OCI-LY7 (cell line): ENCODE measurements around the gene EIF4E3. TPM values are rescaled to one million over a fixed set of nuclear protein-coding genes. Genes with fewer than 3 reads are reported as not detected.

Source experiments
- BruUV-seq: library from RNA; stranded (reverse); fragments of 400-500 nt; replicated peaks from 2 replicates; lab custom pipeline; 2021; lab: Mats Ljungman, UMichigan
- CTCF ChIA-PET: fragments of 300-600 bp; sonication (Branson Sonifier 250); formaldehyde crosslinking; loops from one replicate; lab custom pipeline; 2022; ENCODE audit warnings: antibody characterized with exemption; ENCODE audit not compliant: unreplicated experiment; lab: Charles Lee
- POLR2A ChIA-PET: fragments of 300-600 bp; sonication (Branson Sonifier 250); formaldehyde crosslinking; loops from one replicate; lab custom pipeline; 2022; ENCODE audit warnings: antibody characterized with exemption; lab: Charles Lee
- DNase-seq: peaks from one replicate; pipeline ENCODE4 v3.0.0-alpha.2; 2015; ENCODE audit warnings: low spot score
- H2AFZ ChIP-seq: fragments of 200-600 bp; sonication (generic), shearing (Covaris generic); 2 replicates; pipeline ENCODE4 v1.6.1; 2014; ENCODE audit warnings: mild to moderate bottlenecking, antibody characterized with exemption, low read length, moderate library complexity
- H3K27ac ChIP-seq: fragments of 200-600 bp; sonication (generic); 2 replicates; pipeline ENCODE4 v1.5.1; 2014; ENCODE audit warnings: mixed run types, low read depth, mild to moderate bottlenecking, moderate library complexity, low read length, inconsistent platforms; ENCODE audit not compliant: poor library complexity, severe bottlenecking
- H3K36me3 ChIP-seq: fragments of 200-600 bp; sonication (generic); 2 replicates; pipeline ENCODE4 v1.6.1; 2014; ENCODE audit warnings: mild to moderate bottlenecking, antibody characterized with exemption, low read length, moderate library complexity, mixed read lengths; ENCODE audit not compliant: insufficient read depth
- H3K4me1 ChIP-seq: fragments of 200-600 bp; sonication (generic); 2 replicates; pipeline ENCODE4 v1.5.1; 2014; ENCODE audit warnings: mild to moderate bottlenecking, low read length; ENCODE audit not compliant: insufficient read depth, poor library complexity, severe bottlenecking
- H3K4me2 ChIP-seq: fragments of 200-600 bp; sonication (generic); 2 replicates; pipeline ENCODE4 v1.6.1; 2014; ENCODE audit warnings: mild to moderate bottlenecking, low read length
- H3K4me3 ChIP-seq: fragments of 200-600 bp; sonication (generic); 2 replicates; pipeline ENCODE4 v1.5.1; 2014; ENCODE audit warnings: mild to moderate bottlenecking, low read depth, low read length; ENCODE audit not compliant: poor library complexity, severe bottlenecking
- H3K79me2 ChIP-seq: fragments of 200-600 bp; sonication (generic); 2 replicates; pipeline ENCODE4 v1.6.1; 2016; ENCODE audit warnings: low read depth, mild to moderate bottlenecking, low read length, moderate library complexity, mixed read lengths; ENCODE audit not compliant: insufficient read depth
- H3K9me2 ChIP-seq: fragments of 200-600 bp; sonication (generic); 2 replicates; pipeline ENCODE4 v1.6.1; 2016; ENCODE audit warnings: mild to moderate bottlenecking, low read length, mixed read lengths; ENCODE audit not compliant: insufficient read depth
- H3K9me3 ChIP-seq: fragments of 200-600 bp; sonication (generic); 2 replicates; pipeline ENCODE4 v1.6.1; 2014; ENCODE audit warnings: mild to moderate bottlenecking, mixed run types, low read length, mixed read lengths
- H4K20me1 ChIP-seq: fragments of 200-600 bp; sonication (generic); 2 replicates; pipeline ENCODE4 v1.6.1; 2014; ENCODE audit warnings: mild to moderate bottlenecking, antibody characterized with exemption, low read length, moderate library complexity, mixed read lengths; ENCODE audit not compliant: insufficient read depth
- EZH2phosphoT487 ChIP-seq: fragments of 200-600 bp; sonication (generic); IDR thresholded peaks from 2 replicates; pipeline ENCODE4 v1.6.1; 2018; ENCODE audit warnings: low read depth, borderline replicate concordance, mild to moderate bottlenecking, mixed run types, antibody characterized with exemption, low read length, moderate library complexity, mixed read lengths
- intact Hi-C: fragments of 100-400 bp; cut with micrococcal nuclease; formaldehyde crosslinking; loops from one replicate; pipeline ENCODE4 v1.10.0; 2022; ENCODE audit not compliant: unreplicated experiment
- total RNA-seq, 2 experiments: library from RNA; depleted of rRNA in 1 of 2; stranded (reverse); fragments of >200 nt in 1 of 2; shearing (Covaris generic) in 1 of 2; gene quantifications; 2 replicates each; pipeline ENCODE4 v1.2.3, GENCODE V29; 2014 to 2022
- TF ChIP-seq, protein P1 (sequence below): fragments of 200-600 bp; sonication (generic); conservative IDR thresholded peaks from 2 replicates; pipeline ENCODE4 v1.5.1; 2014; ENCODE audit warnings: mild to moderate bottlenecking, antibody characterized with exemption, low read length, moderate library complexity, mixed read lengths

The EIF4E3 gene
- total RNA-seq, 2 experiments from 2014 or later: not detected

DNA sequence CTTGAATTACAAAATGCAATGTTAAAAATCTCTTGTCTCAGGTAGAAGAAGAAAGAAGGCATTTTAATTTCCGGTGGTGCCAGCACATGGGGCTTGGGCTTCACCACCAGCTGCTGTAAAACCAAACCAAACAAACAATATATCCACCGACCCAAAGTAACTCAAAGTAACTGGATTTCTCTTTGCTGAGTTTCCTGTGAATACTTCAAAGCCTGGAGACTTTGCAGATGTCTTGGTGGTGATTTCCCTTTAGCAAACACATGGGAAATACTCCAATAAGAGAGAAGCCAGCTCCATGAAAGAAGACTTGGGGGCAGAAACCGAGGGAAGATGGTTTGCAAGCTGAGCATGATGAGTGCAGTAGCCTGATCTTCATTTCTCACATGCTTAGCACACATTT lies 62.6 kb downstream of the EIF4E3 start:
- POLR2A ChIA-PET: interaction anchor here (0.6 to 1.3 kb wide), 3 partner anchors 12 to 168 kb away, joined by 3 to 4 read pairs (median 4); no protein-coding TSS in a partner anchor
- H3K36me3 ChIP-seq: no peaks in the 10 kb centered on the region
- CTCF ChIA-PET: no interaction called here
- no peak for TF ChIP-seq EZH2phosphoT487
- TF ChIP-seq, protein P1, sequence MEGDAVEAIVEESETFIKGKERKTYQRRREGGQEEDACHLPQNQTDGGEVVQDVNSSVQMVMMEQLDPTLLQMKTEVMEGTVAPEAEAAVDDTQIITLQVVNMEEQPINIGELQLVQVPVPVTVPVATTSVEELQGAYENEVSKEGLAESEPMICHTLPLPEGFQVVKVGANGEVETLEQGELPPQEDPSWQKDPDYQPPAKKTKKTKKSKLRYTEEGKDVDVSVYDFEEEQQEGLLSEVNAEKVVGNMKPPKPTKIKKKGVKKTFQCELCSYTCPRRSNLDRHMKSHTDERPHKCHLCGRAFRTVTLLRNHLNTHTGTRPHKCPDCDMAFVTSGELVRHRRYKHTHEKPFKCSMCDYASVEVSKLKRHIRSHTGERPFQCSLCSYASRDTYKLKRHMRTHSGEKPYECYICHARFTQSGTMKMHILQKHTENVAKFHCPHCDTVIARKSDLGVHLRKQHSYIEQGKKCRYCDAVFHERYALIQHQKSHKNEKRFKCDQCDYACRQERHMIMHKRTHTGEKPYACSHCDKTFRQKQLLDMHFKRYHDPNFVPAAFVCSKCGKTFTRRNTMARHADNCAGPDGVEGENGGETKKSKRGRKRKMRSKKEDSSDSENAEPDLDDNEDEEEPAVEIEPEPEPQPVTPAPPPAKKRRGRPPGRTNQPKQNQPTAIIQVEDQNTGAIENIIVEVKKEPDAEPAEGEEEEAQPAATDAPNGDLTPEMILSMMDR: no peak
- no peak for DNase-seq
- no peak overlapping the region for H3K4me2 ChIP-seq
- H3K9me3 ChIP-seq: 0 out of 2 replicates have a peak, but pooled peaks cover 5% of the 10 kb centered on the region
- no TSS peak for BruUV-seq
- H3K27ac ChIP-seq: no peak overlapping the region
- intact Hi-C loops: loop anchor here (5.0 to 10.0 kb wide), 2 partner anchors 512 to 1335 kb away; partner anchors contain the start of gene PPP4R2
- H4K20me1 ChIP-seq: no peaks in the 10 kb centered on the region
- H3K9me2 ChIP-seq: no peaks in the 10 kb centered on the region
- H3K79me2 ChIP-seq: no peaks in the 10 kb centered on the region
- H3K4me1 ChIP-seq: peaks cover 54% of the 10 kb centered on the region
- no peak overlapping the region for H2AFZ ChIP-seq
- H3K4me3 ChIP-seq: no peak overlapping the region

- BruUV-seq: no TSS peak
- ChIA-PET POLR2A (interaction anchor here (1.1 to 1.3 kb wide), 2 partner anchors 13 to 15 kb away, joined by 3 to 4 read pairs; no protein-coding TSS in a partner anchor), CTCF (no interaction called here)
- Histone ChIP-seq H3K9me2 (no peaks in the 10 kb centered on the region), H3K27ac (no peak overlapping the region), H2AFZ (no peak overlapping the region), H3K4me1 (peaks cover 56% of the 10 kb centered on the region), H3K36me3 (no peaks in the 10 kb centered on the region), H3K9me3 (0 out of 2 replicates have a peak, but pooled peaks cover 5% of the 10 kb centered on the region), H4K20me1 (no peaks in the 10 kb centered on the region), H3K79me2 (no peaks in the 10 kb centered on the region), H3K4me2 (no peak overlapping the region), H3K4me3 (no peak overlapping the region)
- TF ChIP-seq EZH2phosphoT487: no peak
- TF ChIP-seq, protein P1: no peak
- DNase-seq: no peak
- intact Hi-C loops: loop anchor here (5.0 to 10.0 kb wide), 2 partner anchors 513 to 1335 kb away; partner anchors contain the start of gene PPP4R2
Observed at GRCh38 chr3:71662056-71662455, 63.1 kb downstream of the EIF4E3 start.
